Epithelial cell of esophagus (primary cell): ENCODE measurements around the gene GRIA1.

Source experiments
- DNase-seq: peaks from one replicate; pipeline ENCODE4 v3.0.0; 2010; ENCODE audit warnings: low read depth
- H3K4me3 ChIP-seq: 2 replicates; pipeline ENCODE4 v1.5.1; 2011; ENCODE audit warnings: mild to moderate bottlenecking, low read length, control low read depth
- CTCF ChIP-seq: IDR thresholded peaks from 2 replicates; pipeline ENCODE4 v1.5.1; 2011; ENCODE audit warnings: low read depth, mild to moderate bottlenecking, low read length, control low read depth, inconsistent platforms; ENCODE audit not compliant: insufficient read depth; ENCODE audit errors: missing control alignments

The GRIA1 gene

GRCh38 chr5:153797484-153797883, 307.0 kb downstream of the GRIA1 start:
- TF ChIP-seq CTCF: no peak
- no peak for DNase-seq
- no peak overlapping the region for H3K4me3 ChIP-seq

GRCh38 chr5:153798830-153799229, 308.4 kb downstream of the GRIA1 start:
- no peak for TF ChIP-seq CTCF
- no peak for DNase-seq
- H3K4me3 ChIP-seq: no peak overlapping the region

GRCh38 chr5:153799466-153799865, 309.0 kb downstream of the GRIA1 start:
- no peak for DNase-seq
- TF ChIP-seq CTCF: no peak
- H3K4me3 ChIP-seq: no peak overlapping the region

GRCh38 chr5:153802050-153802821, 311.8 kb downstream of the GRIA1 start:
- TF ChIP-seq CTCF: no peak
- no peak for DNase-seq
- H3K4me3 ChIP-seq: no peak overlapping the region

GRCh38 chr5:153807801-153808200, 317.3 kb downstream of the GRIA1 start:
- no peak for TF ChIP-seq CTCF
- no peak for DNase-seq
- no peak overlapping the region for H3K4me3 ChIP-seq

- TF ChIP-seq CTCF: no peak
- no peak overlapping the region for H3K4me3 ChIP-seq
These were observed 318.7 kb downstream of the GRIA1 start for GRCh38 chr5:153809166-153809565.

GRCh38 chr5:153813901-153814300, 323.4 kb downstream of the GRIA1 start:
- TF ChIP-seq CTCF: no peak
- H3K4me3 ChIP-seq: no peak overlapping the region
- no peak for DNase-seq

More at GRCh38 chr5:153809166-153809565, 318.7 kb downstream of the GRIA1 start:
- no peak for DNase-seq
